ENCODE data around the gene FSHR. TPM values are rescaled to one million over a fixed set of nuclear protein-coding genes. Genes with fewer than 3 reads are reported as not detected.

FSHR gene
- total and polyA plus RNA-seq, 2 of the 8 experiments (the other 6 are each of a cell fraction or from before 2014, with no cell fraction given) = not detected

- TF ChIP-seq CHD7 (IDR thresholded peaks at IDR 0.05; ENCODE audit: insufficient replicate concordance, low read length) (no peak), HDAC2 (IDR thresholded peaks at IDR 0.05; ENCODE audit: borderline replicate concordance in 1 of 2, low read depth in 2 of 2, low read length in 2 of 2) (no peak), SRF (IDR thresholded peaks at IDR 0.05; ENCODE audit: low read depth, low read length) (no peak), SP1 (IDR thresholded peaks at IDR 0.05; ENCODE audit: low read depth, low read length) (no peak)
These were observed 224.6 kb downstream of the FSHR start (continued) for GRCh38 chr2:48929571-48930301.
